Peyer's patch (tissue), 4 donors: Measurements from ENCODE around the gene WWOX.

Source experiments
- CTCF ChIP-seq, 6 experiments: fragments of 450-650 bp in 4 of 6; fragments of 200-600 bp in 2 of 6; sonication (generic) in 1 of 6; IDR thresholded peaks; one replicate each; pipeline ENCODE4 v1.5.1; 2017 to 2019; ENCODE audit warnings: antibody characterized with exemption in 6 of 6, mild to moderate bottlenecking in 3 of 6, moderate library complexity in 1 of 6
- POLR2A ChIP-seq, 2 donors: fragments of 450-650 bp; IDR thresholded peaks; one replicate each; pipeline ENCODE4 v1.5.1; 2017; ENCODE audit warnings: antibody characterized with exemption in 2 of 2, mild to moderate bottlenecking in 2 of 2, moderate library complexity in 2 of 2

- TF ChIP-seq CTCF (IDR thresholded peaks at IDR 0.05) (no peak), POLR2A (IDR thresholded peaks at IDR 0.05) (no peak)
These were observed 334.9 kb downstream of the WWOX start for GRCh38 chr16:78434401-78434800.
